Cardiac atrium fibroblast (primary cell): ENCODE results near the gene LIPT1. TPM values are rescaled to one million over a fixed set of nuclear protein-coding genes. Genes with fewer than 3 reads are reported as not detected.

Source experiments
- total RNA-seq: library from RNA; depleted of rRNA; stranded (reverse); fragments of >200 nt; gene quantifications from 2 replicates; pipeline ENCODE4 v1.2.3, GENCODE V29; 2015

The LIPT1 gene
- total RNA-seq = 11.8 and 13.5 TPM in 2 replicates

GRCh38 chr2:99154643-99155536, at the start of gene LIPT1, which contains the start of gene TSGA10:
Gene LIPT1 (plus strand): TSS chr2:99154967. CDS start chr2:99161958, 6,991 bp downstream.
Gene TSGA10 (minus strand): TSS chr2:99154942. CDS start chr2:99109439, 45,503 bp downstream.

DNA sequence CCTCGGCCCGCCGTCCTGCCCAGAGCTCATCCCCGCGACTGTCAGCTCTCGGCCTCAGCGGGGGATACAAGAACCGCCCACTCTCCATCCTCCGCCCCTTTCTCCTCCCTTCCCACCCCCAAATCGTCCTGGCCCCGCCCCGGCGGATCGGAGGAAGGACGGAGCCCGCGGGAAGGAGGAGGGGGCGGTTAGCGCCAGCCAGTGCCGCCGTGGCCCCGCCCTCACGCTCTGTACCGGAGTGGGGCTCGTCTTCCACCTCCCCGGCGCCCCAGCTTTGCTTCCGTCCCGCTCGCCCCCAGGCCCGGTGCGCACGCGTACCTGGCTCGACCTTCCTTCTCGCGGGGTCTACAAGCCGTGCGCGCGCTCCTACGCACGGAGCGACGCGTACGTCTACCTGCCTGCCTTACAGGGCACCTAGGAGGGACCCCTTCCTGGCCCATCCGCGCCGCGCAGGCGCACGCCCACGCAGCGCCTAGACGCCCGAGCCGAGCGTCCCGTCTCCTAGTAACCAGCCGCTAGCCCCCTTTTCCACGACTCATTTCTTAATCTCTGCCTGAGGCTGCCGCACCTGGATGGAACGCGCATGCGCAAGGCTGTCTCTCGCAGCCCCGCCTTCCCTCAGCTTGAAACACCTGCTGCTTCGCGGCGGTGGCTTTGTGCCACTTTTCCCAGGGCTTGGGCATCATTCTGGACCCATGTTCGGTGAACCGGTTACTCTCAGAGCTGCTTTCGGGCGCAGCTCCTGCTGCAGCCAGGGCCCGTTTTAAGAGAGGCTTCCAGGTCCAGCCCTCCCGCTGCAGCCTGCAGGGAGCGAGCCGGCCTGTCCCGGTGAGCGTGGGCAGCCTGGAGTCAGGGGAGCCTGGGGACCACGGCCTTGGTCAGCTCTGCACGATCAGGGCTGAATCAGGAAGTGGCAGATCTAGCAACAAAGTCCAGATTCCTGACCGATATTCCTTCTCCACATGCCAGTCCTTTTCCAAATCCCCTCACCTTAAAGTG, 13.4 kb upstream of the LIPT1 start, which contains the start of gene C2orf15:
TSS of gene C2orf15 (plus strand) at position 598 of the 999 bp plus-strand sequence. CDS start 8,852 bp downstream, outside the sequence.

DNA sequence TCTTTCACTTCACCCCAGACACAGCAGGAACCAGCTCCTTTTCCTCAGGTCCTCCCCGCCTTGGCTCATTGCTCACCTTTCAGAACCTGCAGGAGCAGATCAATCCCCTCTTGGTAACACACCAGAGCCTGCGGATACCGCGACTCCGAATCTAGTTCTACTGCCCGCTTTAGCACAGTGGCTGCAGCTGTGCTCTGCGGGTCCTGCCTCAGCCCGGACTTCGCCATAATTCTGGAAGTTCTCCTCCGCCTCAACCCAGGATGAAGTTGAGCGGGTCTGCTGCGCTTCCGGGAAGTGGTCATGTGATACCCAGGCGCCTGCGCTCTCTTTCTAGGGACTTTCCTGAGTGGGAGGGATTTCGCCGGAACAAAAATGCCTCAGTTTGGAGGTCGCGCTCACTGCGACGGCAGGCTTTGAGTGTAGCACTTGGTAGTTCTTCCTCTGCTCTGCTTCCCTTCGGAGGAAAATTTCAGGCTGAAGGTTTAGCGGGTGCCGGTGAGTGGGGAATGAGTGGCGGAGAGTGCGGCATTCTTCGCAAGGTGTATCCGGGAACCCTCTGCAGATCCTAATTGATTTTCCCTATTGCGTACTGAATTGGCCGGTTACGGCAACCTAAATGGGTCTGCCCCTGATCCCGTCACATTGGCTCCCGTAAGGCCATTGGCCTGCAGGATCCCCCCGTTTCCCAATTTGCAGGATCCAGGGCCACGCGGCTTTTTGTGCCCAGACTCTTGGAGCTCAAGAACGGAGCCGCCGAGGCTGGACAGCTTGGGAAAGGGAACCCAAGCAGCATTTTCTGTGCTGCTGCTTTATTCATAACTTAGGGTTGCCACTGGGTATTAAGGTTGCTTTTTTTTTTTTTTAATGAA, 26.2 kb downstream of the LIPT1 start, which contains the start of the genes MITD1 and MRPL30:
TSS of gene MITD1 (minus strand) at position 304 of the 869 bp plus-strand sequence. CDS start at position 227, 77 bp downstream.
TSS of gene MRPL30 (plus strand) at position 430 of the 869 bp plus-strand sequence. CDS start 5,020 bp downstream, outside the sequence.

Other genes starting within 250 kb of the LIPT1 start
- gene CRACDL, start 218.7 kb upstream of the LIPT1 start, total RNA-seq = 0.32 TPM in 1 of 2 replicates, not detected in the other
- gene C2orf15, start 13.3 kb upstream of the LIPT1 start, total RNA-seq = not detected in 2 replicates
- 0.16 and 0.18 TPM in 2 replicates for gene TSGA10, start within 50 bp of the LIPT1 start, total RNA-seq
- gene MITD1, start 26.1 kb downstream of the LIPT1 start, total RNA-seq = 13.8 and 15.5 TPM in 2 replicates
- gene MRPL30, start 26.2 kb downstream of the LIPT1 start, total RNA-seq = 23.5 and 26.5 TPM in 2 replicates
- not detected in 2 replicates for gene LYG2, start 100.7 kb downstream of the LIPT1 start, total RNA-seq
- gene LYG1, start 146.2 kb downstream of the LIPT1 start, total RNA-seq = not detected in 2 replicates
- gene TXNDC9, start 181.4 kb downstream of the LIPT1 start, total RNA-seq = 33.9 and 55.1 TPM in 2 replicates
- 9.6 and 16.4 TPM in 2 replicates for gene EIF5B, start 182.4 kb downstream of the LIPT1 start, total RNA-seq